Esophagus muscularis mucosa (tissue), 4 donors: ENCODE results near the gene ARHGAP15. TPM values are rescaled to one million over a fixed set of nuclear protein-coding genes. Genes with fewer than 3 reads are reported as not detected.

Experiments used
- DNase-seq: peaks from one replicate; pipeline ENCODE4 v3.0.0-alpha.2; 2017; ENCODE audit errors: extremely low spot score
- H3K27ac ChIP-seq, 4 donors: fragments of 200-600 bp; sonication (generic); replicated peaks in 1 of 4; 1 replicate in 3 of 4; 2 replicates in 1 of 4; pipeline ENCODE4 v1.5.1; 2016 to 2019; ENCODE audit warnings: mild to moderate bottlenecking in 1 of 4
- H3K27me3 ChIP-seq, 4 donors: fragments of 200-600 bp; sonication (generic); one replicate each; pipeline versions ENCODE4 v1.5.1 to v1.6.0; 2016 to 2019
- H3K36me3 ChIP-seq, 4 donors: fragments of 200-600 bp; sonication (generic); one replicate each; pipeline ENCODE4 v1.5.1; 2016 to 2019
- H3K4me1 ChIP-seq, 4 donors: fragments of 200-600 bp; sonication (generic); one replicate each; pipeline ENCODE4 v1.5.1; 2016 to 2019
- H3K4me3 ChIP-seq, 4 donors: fragments of 200-600 bp; sonication (generic); 1 replicate in 2 of 4; 2 replicates in 2 of 4; pipeline ENCODE4 v1.5.1; 2016 to 2019; ENCODE audit warnings: mild to moderate bottlenecking in 4 of 4, moderate library complexity in 1 of 4
- H3K9me3 ChIP-seq, 4 donors: fragments of 200-600 bp; sonication (generic); 1 replicate in 3 of 4; 2 replicates in 1 of 4; pipeline ENCODE4 v1.5.1; 2016 to 2019
- CTCF ChIP-seq, 3 experiments: fragments of 200-600 bp in 2 of 3; fragments of 450-650 bp in 1 of 3; sonication (generic) in 2 of 3; IDR thresholded peaks; one replicate each; pipeline ENCODE4 v1.5.1; 2017 to 2019; ENCODE audit warnings: antibody characterized with exemption in 3 of 3, mild to moderate bottlenecking in 2 of 3, moderate library complexity in 1 of 3
- EP300 ChIP-seq: sonication (generic); formaldehyde crosslinking; IDR thresholded peaks from one replicate; pipeline ENCODE4 v1.6.1; 2017; ENCODE audit warnings: antibody characterized with exemption
- POLR2A ChIP-seq: fragments of 450-650 bp; IDR thresholded peaks from one replicate; pipeline ENCODE4 v1.6.1; 2017; ENCODE audit warnings: antibody characterized with exemption, moderate library complexity, mild to moderate bottlenecking, low read depth
- POLR2AphosphoS5 ChIP-seq, 2 donors: sonication (generic); formaldehyde crosslinking; IDR thresholded peaks; one replicate each; pipeline ENCODE4 v1.6.1; 2017; ENCODE audit warnings: antibody characterized with exemption in 2 of 2
- whole genome bisulfite sequencing: methylation state at CpG from one replicate; pipeline ENCODE4 v1.1.5; 2018; 5-methylcytosine and 5-hydroxymethylcytosine counted together
- intact Hi-C: fragments of 100-400 bp; cut with DNase I; formaldehyde crosslinking; loops from one replicate; pipeline ENCODE4 v1.15.1; 2023
- total RNA-seq, 4 donors: library from RNA; depleted of rRNA; stranded (reverse); fragments of >200 nt; gene quantifications; one replicate each; pipeline versions ENCODE4 v1.1.0 to v1.2.1, GENCODE V29; 2016

ARHGAP15 gene
- total RNA-seq, 4 donors from 2014 or later: 5.4 to 13.3 (median 7.1) TPM

- DNase-seq: no peak
- H3K36me3 ChIP-seq: no peaks in the 10 kb centered on the region
- H3K27me3 ChIP-seq: no peaks in the 10 kb centered on the region
- H3K4me1 ChIP-seq: no peaks in the 10 kb centered on the region
- H3K9me3 ChIP-seq: no peaks in the 10 kb centered on the region
- no peak overlapping the region for H3K27ac ChIP-seq
- intact Hi-C loops: no loop called here
- WGBS: 82% methylated on average over 8 of the region's 8 CpGs
- no peak overlapping the region for H3K4me3 ChIP-seq
- no peak for TF ChIP-seq POLR2AphosphoS5 (IDR thresholded peaks at IDR 0.05)
- TF ChIP-seq EP300: no peak
- TF ChIP-seq CTCF (IDR thresholded peaks at IDR 0.05): no peak
- TF ChIP-seq POLR2A: no peak
These were observed 494.7 kb downstream of the ARHGAP15 start for GRCh38 chr2:143623909-143624260.

GRCh38 chr2:143629340-143629739 lies 500.1 kb downstream of the ARHGAP15 start:
- Histone ChIP-seq H3K4me3 (no peak overlapping the region), H3K9me3 (no peaks in the 10 kb centered on the region), H3K27me3 (no peaks in the 10 kb centered on the region), H3K36me3 (no peaks in the 10 kb centered on the region), H3K27ac (no peak overlapping the region), H3K4me1 (no peaks in the 10 kb centered on the region)
- no peak for DNase-seq
- intact Hi-C loops: no loop called here
- TF ChIP-seq POLR2AphosphoS5 (IDR thresholded peaks at IDR 0.05): no peak
- TF ChIP-seq POLR2A: no peak
- TF ChIP-seq CTCF (IDR thresholded peaks at IDR 0.05): no peak
- TF ChIP-seq EP300: no peak

- intact Hi-C loops: no loop called here
- no peak for DNase-seq
- Histone ChIP-seq H3K4me3 (no peak overlapping the region), H3K4me1 (no peaks in the 10 kb centered on the region), H3K36me3 (no peaks in the 10 kb centered on the region), H3K27ac (no peak overlapping the region), H3K9me3 (peaks cover 0 to 3% (median 0%) of the 10 kb centered on the region in 4 donors), H3K27me3 (no peaks in the 10 kb centered on the region)
- TF ChIP-seq POLR2A: no peak
- no peak for TF ChIP-seq CTCF (IDR thresholded peaks at IDR 0.05)
- TF ChIP-seq EP300: no peak
- TF ChIP-seq POLR2AphosphoS5 (IDR thresholded peaks at IDR 0.05): no peak
- 71% methylated on average over 3 of the region's 3 CpGs for WGBS
These were observed 503.6 kb downstream of the ARHGAP15 start for GRCh38 chr2:143632751-143633374.

- no peaks in the 10 kb centered on the region for H3K36me3 ChIP-seq
These were observed 504.2 kb downstream of the ARHGAP15 start for GRCh38 chr2:143633419-143633818.

More at GRCh38 chr2:143633419-143633818, 504.2 kb downstream of the ARHGAP15 start:
- Histone ChIP-seq H3K9me3 (peaks cover 0 to 3% (median 0%) of the 10 kb centered on the region in 4 donors), H3K27ac (no peak overlapping the region), H3K4me1 (no peaks in the 10 kb centered on the region), H3K4me3 (no peak overlapping the region), H3K27me3 (no peaks in the 10 kb centered on the region)
- no peak for DNase-seq
- 6% methylated on average over 2 of the region's 2 CpGs for WGBS
- intact Hi-C loops: no loop called here
- TF ChIP-seq POLR2A (no peak), CTCF (IDR thresholded peaks at IDR 0.05) (no peak), POLR2AphosphoS5 (IDR thresholded peaks at IDR 0.05) (no peak), EP300 (no peak)
